ENCODE data around the gene MT1F.
"Not testable (repeated sequence)": the region's sequence is repeated elsewhere in the genome, so short reads cannot be mapped to it uniquely, and the experiment has no call there.

The MT1F gene

DNA sequence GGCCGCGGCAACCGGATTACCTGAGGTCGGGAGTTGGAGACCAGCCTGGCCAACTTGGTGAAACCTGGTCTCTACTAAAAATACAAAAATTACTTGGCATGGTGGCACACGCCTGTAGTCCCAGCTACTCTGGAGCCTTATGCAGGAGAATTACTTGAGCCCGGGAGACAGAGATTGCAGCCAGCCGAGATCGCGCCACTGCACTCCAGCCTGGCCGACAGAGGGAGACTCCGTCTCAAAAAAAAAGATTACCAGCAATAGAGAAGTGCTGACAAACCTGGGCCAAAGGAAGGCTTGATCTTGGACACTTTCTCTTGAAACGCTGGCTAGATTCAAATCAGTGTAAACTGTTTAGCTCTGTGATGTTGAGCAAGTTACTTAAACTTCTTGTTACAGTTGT, 16.2 kb downstream of the MT1F start:
- no peak for DNase-seq

DNA sequence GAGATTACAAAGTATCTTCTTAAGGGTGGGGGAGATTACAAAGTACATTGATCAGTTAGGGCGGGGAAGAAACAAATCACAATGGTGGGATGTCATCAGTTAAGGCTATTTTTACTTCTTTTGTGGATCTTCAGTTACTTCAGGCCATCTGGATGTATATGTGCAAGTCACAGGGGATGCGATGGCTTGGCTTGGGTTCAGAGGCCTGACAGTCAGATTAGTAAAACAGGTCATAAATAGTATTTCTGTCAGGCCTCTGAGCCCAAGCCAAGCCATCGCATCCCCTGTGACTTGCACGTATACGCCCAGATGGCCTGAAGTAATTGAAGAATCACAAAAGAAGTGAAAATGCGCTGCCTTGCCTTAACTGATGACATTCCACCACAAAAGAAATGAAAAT, 16.8 kb downstream of the MT1F start:
- not testable (repeated sequence) for DNase-seq

DNA sequence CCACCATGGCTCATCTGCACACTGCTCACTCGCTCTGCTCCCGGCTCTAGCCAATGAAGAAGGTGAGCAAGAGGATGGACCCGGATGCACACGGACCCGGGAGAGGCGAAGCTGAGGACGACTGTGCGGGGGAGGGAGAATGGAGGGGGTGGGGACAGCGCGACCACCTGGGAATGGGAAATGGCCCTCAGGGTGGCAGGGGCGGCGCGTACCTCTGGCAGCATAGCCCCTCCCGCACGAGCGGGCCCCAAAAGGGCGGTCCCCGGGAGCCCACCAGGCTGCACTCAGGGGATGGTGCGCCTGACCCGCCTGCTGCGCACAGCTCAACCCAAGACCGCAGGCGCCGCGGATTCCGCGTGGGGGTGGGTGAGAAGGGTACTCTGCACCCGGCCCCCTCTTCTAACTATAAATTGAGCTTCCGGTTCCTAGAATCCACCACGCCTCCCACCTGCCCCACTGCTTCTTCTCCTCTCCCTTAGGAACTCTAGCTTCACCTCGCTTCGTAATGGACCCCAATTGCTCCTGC, 18.0 kb downstream of the MT1F start:
- no peak for DNase-seq

DNA sequence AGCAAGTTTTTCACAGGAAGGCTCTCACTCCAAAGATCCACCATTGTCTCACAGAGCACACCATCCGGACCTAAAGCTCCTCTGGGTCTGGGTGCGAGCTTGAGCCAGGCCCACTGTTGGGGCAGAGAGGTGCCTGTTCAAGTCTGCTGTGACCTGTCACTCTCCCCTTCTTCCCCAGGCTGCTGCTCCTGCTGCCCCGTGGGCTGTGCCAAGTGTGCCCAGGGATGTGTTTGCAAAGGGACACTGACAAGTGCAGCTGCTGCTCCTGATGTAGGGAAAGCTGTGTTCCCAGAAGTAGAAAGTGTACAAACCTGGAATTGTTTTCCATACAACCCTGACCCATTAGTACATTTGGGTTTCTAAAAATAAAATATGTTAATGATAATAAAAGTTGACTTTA, 19.7 kb downstream of the MT1F start:
- DNase-seq: no peak

DNA sequence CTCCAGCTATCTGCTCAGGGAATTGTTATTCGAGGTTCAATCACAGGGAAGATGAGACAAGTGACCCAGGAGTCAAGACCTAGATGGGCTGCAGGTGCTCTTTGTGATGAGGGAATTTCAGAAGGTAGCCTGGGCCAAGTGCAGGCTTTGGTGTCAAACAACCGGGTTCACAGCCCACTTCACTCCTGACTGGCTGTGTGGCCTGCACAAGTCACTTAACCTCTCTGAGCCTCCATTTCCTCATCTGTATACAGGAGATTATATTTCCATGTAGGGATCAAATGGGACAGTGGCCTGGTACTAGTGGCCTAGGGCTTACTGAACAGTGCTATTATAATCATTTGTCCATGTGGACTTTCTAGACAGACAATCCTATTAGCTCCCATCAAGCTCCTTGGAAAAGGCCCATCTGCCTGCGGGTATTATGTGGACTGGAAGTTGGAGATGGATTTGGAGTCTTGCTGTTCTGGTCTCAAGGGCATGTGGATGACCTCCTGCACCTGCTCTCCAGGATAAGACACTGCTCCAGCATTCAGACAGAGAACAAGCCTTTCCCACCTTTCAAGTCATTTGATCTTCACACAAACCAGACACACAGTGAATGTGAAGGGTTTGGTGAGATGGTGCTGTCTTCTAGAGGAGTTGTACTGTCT, 21.4 kb downstream of the MT1F start:
- DNase-seq: no peak

DNA sequence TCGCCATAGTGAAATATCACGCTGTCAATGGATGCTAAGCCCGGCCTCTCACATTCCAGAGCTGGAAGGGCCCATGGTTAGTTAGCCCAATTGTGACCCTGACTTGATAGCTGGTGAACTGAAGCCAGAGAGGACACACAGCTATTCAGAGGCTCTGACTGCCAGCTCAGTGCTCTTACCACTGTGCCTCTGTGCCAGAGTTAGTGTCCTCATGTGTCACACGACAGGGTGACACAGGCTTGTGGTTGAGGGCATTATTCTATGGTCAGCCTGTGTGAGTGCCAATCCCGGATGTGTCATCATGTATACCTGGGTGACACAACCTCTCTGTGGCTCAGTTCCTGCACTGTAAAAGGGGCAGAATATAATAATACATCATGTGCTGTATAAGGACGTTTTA, 22.1 kb downstream of the MT1F start:
- no peak for DNase-seq

DNA sequence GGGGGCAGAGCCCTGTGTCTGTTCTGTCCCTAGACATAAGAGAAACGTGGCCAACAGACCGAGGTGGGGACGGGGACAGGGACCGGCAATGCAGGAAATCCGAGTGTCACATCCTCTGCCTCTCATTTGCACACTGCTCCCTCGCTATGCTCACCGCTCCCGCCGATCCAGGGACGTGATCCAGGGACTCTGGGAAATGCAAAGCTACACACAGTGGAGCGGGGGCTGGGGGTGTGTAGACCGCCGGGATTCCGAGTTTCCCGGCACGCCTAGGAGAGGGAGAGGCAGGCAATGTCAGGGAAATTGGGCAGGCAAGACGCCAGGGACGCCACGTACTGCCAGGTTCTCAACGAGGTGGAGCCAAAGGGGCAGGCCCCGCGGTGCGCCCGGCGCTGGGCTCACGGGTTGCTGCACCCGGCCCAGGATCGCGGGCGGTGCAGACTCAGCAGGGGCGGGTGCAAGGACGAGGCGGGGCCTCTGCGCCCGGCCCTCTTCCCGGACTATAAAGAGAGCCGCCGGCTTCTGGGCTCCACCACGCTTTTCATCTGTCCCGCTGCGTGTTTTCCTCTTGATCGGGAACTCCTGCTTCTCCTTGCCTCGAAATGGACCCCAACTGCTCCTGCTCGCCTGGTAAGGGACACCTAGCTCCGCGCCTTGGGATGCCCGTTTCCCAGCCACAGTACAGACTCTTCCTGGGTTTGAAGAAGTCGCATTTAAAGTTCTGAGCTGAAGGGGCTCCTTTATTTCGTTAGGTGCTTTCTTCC, 24.4 kb downstream of the MT1F start, which contains the start of gene MT1X:
Gene MT1X (plus strand): TSS at position 532 of the 764 bp plus-strand sequence. CDS start 71 bp downstream, at position 603.
- peak; percentile 32 for DNase-seq

DNA sequence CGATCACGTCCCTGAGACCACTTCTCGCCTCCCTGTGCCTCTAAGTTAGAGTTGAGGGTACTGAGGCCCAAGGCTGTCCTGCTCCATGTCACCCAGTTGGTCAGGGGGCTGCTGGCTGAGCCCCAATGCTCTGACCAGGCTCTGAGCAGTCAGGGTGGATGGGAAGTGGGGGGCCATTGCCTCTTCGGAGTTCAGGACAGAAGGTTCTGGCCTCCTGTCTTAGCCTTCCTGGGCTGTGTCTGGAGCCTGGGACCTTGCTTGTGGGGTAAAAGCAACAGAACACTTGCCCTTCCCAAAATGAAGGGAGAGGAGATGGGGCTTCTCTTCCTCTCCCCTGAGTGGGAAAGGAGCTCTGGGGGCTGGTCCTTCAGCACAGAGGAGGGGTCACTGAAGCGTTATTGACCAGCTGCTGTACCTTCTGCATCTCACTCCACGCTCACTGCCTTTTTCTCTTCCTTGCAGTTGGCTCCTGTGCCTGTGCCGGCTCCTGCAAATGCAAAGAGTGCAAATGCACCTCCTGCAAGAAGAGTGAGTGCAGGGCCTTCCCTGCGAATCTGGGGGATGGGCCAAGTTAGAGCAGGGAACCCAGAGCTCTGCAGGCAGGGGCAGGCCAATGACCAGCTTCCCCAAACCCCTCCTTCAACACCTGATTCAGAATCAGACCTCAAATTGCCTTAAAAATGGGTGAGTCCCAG, 25.1 kb downstream of the MT1F start:
- no peak for DNase-seq

DNA sequence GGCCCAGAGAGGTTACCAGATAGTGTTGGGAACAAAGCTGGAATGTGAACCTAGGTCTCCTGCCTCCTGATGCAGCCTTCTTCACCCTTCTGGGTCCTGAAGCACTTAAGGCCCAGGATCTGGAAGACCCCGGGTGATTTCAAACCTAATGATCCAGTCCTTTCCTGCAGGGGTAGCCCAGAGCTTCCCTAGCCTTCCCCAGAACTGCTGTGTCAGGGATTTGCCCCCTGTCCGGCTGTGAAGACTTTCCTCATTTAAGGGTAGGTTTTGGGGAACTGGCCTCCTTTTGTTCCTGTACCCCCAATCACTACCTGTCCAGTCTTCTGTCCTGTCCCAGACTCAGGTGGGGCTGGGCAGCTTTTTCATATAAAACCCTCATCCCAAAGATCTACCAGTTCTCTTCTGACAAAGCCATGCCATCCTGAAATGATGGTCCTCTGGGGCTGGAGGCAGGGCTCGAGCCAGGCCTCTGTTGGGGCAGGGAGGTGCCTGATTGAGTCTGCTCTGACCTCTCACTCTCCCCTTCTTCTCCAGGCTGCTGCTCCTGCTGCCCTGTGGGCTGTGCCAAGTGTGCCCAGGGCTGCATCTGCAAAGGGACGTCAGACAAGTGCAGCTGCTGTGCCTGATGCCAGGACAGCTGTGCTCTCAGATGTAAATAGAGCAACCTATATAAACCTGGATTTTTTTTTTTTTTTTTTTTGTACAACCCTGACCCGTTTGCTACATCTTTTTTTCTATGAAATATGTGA, 25.8 kb downstream of the MT1F start:
- DNase-seq: no peak

DNA sequence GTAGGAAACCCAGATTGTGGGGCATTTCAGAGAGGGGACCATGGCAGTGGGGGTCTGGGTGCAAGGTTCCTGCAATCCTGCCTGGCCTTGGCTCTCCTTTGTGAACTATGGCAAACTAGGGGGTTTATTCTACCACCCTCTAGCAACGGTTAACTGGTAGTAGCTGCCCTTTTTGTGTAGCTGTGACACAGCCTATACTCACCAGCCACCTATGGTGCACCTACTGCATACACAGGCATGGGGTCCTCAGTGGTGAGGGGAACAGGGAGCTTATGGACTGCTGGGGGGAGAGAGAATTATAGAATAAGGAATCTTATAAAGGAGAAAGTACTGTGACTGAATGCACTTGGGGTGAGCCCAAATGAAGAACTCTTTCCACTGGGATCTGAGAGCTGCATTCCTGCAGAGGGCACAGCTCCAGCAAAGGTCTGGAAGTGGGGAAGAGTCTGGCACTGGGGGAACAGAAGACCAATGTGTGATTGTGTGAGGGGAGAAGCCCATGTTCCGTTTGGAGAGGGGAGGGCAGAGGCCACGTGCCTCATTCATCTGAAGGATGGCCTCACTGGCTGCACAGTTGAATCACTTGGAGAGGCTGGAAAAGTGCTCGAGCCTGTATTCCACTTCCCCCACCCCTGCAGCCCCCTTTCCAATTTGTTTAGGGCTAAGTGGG, 26.6 kb downstream of the MT1F start:
- no peak for DNase-seq

DNA sequence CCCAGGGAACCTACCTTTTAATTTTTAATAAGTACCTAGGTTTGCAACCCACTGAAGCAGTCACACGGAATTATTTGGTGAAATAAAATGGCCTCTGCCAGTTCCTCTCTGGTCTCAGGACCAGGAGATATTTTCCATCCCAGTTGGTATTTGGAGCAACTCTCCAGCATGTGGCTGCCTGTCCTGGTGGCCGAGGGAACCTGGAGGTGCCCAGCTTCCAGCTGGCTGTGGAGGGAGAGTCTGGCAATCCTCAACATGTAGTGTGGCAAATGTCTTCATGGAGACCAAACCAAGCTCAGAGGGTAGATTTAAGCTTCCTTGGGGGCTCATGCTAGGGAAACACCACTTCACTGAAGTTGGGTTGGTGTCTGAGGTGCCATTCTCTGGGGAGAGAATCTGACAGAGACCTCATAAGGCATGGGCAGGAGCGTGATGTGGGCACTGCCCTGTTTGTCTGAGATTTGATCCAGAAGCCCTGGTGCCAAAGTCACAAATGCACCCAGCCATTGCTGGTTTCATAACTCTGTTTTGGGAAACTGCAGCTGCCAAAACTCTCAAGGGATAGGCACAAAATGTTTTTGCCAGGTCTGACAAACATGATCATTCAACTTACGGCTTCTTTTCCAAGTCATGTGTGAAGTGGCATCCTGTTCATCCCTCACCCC, 27.3 kb downstream of the MT1F start:
- DNase-seq: no peak

DNA sequence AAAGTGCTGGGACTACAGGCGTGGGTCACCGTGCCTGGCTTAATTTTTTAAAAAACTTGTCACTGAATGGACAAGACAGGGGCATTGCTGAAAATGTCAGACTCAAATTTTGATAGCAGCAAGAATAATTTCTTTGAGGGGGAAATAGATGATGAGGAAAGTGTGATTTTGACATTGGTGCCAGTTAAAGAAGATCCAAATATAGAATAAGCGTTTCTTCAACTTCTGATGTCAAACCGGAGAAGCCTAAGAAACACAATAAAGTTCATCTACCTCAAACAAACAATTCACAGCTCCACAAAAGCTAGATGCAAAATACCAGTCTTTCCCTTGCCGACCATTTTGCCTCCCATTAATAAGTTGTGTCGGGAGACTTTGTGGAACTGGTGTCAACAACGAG, 29.0 kb downstream of the MT1F start:
- DNase-seq: no peak

DNA sequence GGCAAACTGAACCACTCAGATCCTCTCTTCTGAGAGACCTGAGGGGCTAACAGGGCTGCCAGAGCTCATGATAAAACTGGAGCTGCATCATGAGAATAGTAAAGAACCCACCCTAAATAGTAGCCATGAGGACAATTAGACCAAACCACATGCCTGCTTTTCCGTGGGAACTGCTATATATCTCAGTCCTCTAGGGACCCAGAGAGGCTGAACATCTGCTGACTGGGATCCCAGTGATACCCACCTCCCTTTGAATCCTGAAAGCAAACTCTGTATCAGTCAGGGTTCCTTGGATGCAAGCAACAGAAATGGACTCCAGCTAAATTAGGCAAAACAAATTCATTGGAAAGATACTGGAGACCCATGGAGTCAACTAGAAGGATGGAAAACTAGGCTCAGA, 31.0 kb downstream of the MT1F start:
- no peak for DNase-seq

DNA sequence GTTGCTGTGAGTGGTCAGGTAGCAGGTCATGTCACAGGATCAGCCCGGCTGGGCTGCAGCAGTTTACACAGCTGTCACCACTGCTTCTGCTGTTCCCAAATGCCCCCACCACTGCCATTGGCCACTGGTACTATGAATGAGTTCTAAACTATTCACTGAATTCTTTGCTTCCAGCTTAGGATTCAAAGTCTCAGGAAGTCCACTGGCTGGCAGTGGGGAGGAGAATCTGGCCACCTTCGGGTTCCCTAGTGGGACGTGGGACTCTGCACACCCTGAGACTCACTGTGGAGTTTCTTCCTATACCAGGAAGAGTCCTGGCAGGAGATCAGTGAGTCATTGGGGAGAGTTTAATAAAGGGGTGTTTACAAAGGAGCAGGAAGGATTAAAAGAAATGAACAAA, 31.4 kb downstream of the MT1F start:
- DNase-seq: no peak

DNA sequence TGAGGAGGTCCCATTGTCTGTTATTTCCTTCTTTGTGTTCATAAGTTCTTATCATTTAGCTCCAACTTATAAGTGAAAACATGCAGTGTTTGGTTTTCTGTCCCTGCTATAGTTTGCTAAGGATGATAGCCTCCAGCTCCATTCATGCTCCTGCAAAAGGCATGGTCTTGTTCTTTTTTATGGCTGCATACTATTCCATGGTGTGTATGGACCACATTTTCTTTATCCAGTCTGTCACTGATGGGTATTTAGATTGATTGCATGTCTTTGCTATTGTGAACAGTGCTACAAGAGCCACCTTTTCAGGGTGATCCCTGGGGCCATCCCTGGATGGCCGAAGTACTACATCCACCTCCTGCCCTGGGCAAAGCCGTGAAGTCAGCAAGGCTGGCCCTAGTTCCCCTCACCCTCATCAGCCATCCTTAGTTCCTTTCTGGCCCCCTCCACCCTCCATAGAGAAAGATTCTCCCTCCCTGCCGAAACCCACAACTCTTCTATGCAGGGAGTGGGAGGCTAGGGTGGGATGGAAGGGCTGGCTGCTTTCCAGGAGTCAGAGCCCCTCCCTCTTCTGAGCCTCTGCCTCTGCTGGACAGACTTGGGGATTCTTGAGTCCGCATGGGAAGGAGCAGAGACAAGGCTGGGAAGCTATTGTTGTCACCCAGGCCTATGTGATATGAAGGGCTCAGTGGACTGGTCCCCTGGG, 32.8 kb downstream of the MT1F start:
- no peak for DNase-seq

DNA sequence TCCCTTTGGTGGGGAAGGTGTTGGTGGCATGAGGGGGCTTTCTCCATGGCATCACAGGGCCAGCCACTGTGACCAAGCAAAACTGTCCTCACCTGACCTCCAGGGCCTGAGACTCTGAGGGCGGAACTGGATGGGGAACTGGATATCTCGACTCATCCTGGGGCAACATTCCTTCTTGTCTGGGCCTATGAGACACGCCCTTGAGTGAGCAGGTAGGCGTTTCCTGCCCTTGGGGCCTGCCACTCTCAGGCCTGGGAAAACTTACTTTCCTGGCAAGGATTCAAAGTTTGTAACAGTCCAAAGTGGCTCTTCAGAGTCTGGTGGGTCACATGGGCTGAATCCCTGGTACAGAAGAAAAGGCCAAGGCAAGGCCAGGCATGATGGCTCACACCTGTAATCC, 34.1 kb downstream of the MT1F start:
- no peak for DNase-seq

DNA sequence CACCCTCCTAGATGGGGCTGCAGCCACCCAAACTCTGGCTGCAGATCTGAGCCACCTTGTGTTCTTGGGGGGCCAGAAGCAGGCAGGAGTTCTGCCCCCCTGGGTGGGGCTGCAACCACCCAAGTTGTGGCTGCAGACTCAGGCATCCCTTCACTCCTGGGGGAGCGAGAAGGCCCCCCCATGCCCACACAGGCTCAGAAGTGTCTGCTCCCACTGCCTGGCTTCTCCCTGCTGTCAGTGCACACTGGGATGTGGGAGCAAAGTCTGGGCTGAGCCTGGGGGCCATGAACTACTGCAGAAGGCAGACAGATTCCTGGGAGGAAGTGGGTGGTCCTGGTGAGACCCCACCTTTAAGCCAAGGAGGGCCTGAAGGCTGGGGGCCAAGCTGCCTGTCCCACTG, 37.5 kb downstream of the MT1F start:
- no peak for DNase-seq

DNA sequence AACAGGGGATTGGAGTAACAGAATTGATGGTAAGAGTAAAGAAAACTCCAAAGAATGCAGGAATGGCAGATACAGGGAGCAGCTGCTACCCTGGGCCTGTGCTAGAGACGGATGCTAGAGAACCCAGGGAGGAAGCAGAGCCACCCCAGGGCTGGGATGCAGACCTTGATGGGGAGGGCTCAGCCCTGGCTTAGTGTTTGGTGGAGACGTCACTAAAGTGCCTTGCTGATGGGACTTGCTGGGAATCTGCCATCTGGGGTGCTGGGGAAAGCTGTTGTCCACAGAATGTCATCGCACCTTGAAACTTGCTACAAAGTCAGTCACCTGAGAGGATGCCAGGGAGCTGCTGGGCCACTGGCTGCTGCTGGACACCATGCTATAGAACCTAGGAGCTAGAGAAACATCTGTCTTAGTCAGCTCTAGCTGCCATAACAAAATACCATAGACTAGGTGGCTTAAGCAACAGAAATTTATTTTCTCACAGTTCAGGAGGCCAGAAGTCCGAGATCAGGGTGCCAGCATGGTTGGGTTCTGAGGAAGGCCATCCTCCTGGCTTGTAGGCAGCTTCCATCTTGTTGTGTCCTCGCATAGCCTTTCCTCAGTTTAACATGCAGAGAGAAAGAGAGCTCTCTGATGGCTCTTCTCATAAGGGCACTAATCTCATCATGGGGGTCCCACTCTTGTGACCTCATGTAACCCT, 39.8 kb downstream of the MT1F start:
- DNase-seq: no peak

DNA sequence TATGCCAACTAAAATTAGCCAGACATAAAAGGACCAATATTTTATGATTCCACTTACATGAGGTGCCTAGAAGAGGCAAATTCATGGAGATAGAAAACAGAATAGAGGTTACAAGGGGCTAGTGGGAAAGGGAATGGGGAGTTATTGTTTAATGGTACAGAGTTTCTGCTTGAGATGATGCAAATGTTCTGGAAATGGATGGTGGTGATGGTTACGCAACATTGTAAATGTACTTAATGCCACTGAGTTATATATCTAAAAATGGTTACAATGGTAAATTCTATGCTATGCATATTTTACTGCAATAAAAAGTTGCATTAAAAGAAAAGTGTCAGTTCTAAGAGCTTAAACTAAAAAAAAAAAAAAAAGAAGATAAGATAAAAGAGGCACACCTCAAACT, 42.4 kb downstream of the MT1F start:
- DNase-seq: no peak

DNA sequence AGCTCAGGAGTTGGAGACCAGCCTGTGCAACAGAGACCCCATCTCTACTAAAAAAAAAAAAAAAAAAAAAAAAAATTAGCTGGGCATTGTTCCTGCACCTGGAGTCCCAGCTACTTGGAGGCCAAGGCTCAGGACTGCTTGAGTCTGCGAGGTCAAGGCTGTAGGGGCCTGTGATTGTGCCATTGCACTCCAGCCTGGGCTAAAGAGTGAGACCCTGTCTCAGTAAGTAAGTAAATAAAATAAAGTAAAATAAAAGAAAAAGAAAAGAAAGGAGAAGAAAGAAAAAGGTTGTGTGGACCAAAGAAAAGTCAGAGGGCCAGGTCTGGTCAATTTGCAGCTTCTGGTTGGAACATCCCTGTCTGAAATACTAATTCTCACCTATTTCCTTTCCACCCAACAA, 42.9 kb downstream of the MT1F start:
- DNase-seq: no peak

DNA sequence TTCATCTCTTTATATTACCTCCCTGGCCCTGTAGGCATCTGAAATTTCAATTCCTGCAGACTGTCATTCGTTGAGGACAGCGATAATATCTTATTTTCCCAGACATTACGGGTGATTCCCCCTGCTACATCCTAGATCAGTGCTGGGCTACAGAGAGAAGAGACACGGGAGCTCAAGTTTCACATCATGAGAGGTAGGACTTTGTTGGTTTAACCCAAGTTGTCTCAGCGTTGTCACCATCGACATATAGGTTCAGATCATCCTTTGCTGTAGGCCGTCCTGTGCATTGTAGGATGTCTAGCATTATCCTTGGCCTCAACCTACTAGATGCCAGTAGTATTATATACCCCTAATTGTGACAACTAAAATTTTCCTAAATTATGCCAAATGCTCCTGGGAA, 43.8 kb downstream of the MT1F start:
- no peak for DNase-seq

All from NCI-H748 treated with DMSO at 0.1 percent for 48 hours (cell line).